ENCODE measurements around the gene THAP6.

GRCh38 chr4:75516144-75516543, 1.9 kb downstream of the THAP6 start:
- no peak for TF ChIP-seq POLR2A (IDR thresholded peaks at IDR 0.05)
- TF ChIP-seq, protein P1, sequence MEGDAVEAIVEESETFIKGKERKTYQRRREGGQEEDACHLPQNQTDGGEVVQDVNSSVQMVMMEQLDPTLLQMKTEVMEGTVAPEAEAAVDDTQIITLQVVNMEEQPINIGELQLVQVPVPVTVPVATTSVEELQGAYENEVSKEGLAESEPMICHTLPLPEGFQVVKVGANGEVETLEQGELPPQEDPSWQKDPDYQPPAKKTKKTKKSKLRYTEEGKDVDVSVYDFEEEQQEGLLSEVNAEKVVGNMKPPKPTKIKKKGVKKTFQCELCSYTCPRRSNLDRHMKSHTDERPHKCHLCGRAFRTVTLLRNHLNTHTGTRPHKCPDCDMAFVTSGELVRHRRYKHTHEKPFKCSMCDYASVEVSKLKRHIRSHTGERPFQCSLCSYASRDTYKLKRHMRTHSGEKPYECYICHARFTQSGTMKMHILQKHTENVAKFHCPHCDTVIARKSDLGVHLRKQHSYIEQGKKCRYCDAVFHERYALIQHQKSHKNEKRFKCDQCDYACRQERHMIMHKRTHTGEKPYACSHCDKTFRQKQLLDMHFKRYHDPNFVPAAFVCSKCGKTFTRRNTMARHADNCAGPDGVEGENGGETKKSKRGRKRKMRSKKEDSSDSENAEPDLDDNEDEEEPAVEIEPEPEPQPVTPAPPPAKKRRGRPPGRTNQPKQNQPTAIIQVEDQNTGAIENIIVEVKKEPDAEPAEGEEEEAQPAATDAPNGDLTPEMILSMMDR (IDR thresholded peaks at IDR 0.05) = no peak
